Spinal cord (tissue), 10 donors: ENCODE results near the gene SCP2. TPM values are rescaled to one million over a fixed set of nuclear protein-coding genes. Genes with fewer than 3 reads are reported as not detected.
A peak's percentile ranks its signal among the peaks of the same experiment; 100 is the strongest.

Source experiments
- DNase-seq, 6 donors: peaks; one replicate each; pipeline versions ENCODE4 v3.0.0 to v3.0.0-alpha.2; 2013 to 2015; ENCODE audit warnings: low spot score in 6 of 6, low read depth in 4 of 6
- H3K27ac ChIP-seq: one replicate; pipeline ENCODE4 v1.5.1; 2013; ENCODE audit warnings: low read depth, low read length, control low read depth
- H3K27me3 ChIP-seq: one replicate; pipeline ENCODE4 v1.6.1; 2013; ENCODE audit warnings: low read length; ENCODE audit not compliant: control insufficient read depth, insufficient read depth
- H3K36me3 ChIP-seq: one replicate; pipeline ENCODE4 v1.6.1; 2013; ENCODE audit warnings: low read length; ENCODE audit not compliant: control insufficient read depth, insufficient read depth
- H3K4me1 ChIP-seq: one replicate; pipeline ENCODE4 v1.6.1; 2013; ENCODE audit warnings: low read length; ENCODE audit not compliant: control insufficient read depth, insufficient read depth
- H3K4me3 ChIP-seq: one replicate; pipeline ENCODE4 v1.5.1; 2013; ENCODE audit warnings: low read depth, low read length, control low read depth
- H3K9me3 ChIP-seq: one replicate; pipeline ENCODE4 v1.6.1; 2013; ENCODE audit warnings: low read length; ENCODE audit not compliant: control insufficient read depth, insufficient read depth
- WGBS: methylation state at CpG from one replicate; pipeline ENCODE4 v1.1.5; 2013; ENCODE audit warnings: missing lambda C conversion rate; ENCODE audit not compliant: insufficient coverage; 5-methylcytosine and 5-hydroxymethylcytosine counted together
- polyA plus RNA-seq, 2 donors: library from polyadenylated mRNA; unstranded; fragments of 120-200 nt; gene quantifications; one replicate each; pipeline ENCODE4 v1.2.1, GENCODE V29; 2013; ENCODE audit not compliant: insufficient read length in 2 of 2
- total RNA-seq, 2 donors: library from RNA; depleted of rRNA in 1 of 2; stranded (reverse); fragments of 120-200 nt in 1 of 2; fragments of >200 nt in 1 of 2; gene quantifications; one replicate each; pipeline versions ENCODE4 v1.2.3 to v1.2.4, GENCODE V29; 2013 to 2014
- donor health status: healthy.

Gene SCP2
- total and polyA plus RNA-seq, 4 donors = 119 to 155 (median 143) TPM

- no peaks in the 10 kb centered on the region for H3K9me3 ChIP-seq
- DNase-seq = no peak
- H3K4me1 ChIP-seq = no peaks in the 10 kb centered on the region
- no CpG with 5 or more reads among the region's 5 CpGs for WGBS
- no peaks in the 10 kb centered on the region for H3K27me3 ChIP-seq
- H3K36me3 ChIP-seq = no peaks in the 10 kb centered on the region
- H3K4me3 ChIP-seq = no peak overlapping the region
- no peak overlapping the region for H3K27ac ChIP-seq
These were observed 93.5 kb downstream of the SCP2 start for GRCh38 chr1:53020588-53020987.

- H3K27ac ChIP-seq = no peak overlapping the region
- peaks cover 5% of the 10 kb centered on the region for H3K36me3 ChIP-seq
- no peaks in the 10 kb centered on the region for H3K4me1 ChIP-seq
- DNase-seq = no peak
- no peak overlapping the region for H3K4me3 ChIP-seq
- no peaks in the 10 kb centered on the region for H3K9me3 ChIP-seq
- WGBS = no CpG with 5 or more reads among the region's 1 CpG
- H3K27me3 ChIP-seq = no peaks in the 10 kb centered on the region
These were observed 95.1 kb downstream of the SCP2 start for GRCh38 chr1:53022179-53022578.

- WGBS = 71% methylated on average over 2 of the region's 3 CpGs
- Histone ChIP-seq H3K27me3 (no peaks in the 10 kb centered on the region), H3K36me3 (peaks cover 5% of the 10 kb centered on the region), H3K9me3 (no peaks in the 10 kb centered on the region), H3K27ac (no peak overlapping the region), H3K4me3 (no peak overlapping the region), H3K4me1 (no peaks in the 10 kb centered on the region)
- no peak for DNase-seq
These were observed 96.5 kb downstream of the SCP2 start for GRCh38 chr1:53023546-53023945.

GRCh38 chr1:53024117-53024516 is 97.0 kb downstream of the SCP2 start:
- no peak overlapping the region for H3K27ac ChIP-seq
- no peaks in the 10 kb centered on the region for H3K9me3 ChIP-seq
- H3K4me1 ChIP-seq = no peaks in the 10 kb centered on the region
- no peak for DNase-seq
- no peaks in the 10 kb centered on the region for H3K27me3 ChIP-seq
- peaks cover 5% of the 10 kb centered on the region for H3K36me3 ChIP-seq
- no peak overlapping the region for H3K4me3 ChIP-seq

- no peaks in the 10 kb centered on the region for H3K4me1 ChIP-seq
- H3K9me3 ChIP-seq = no peaks in the 10 kb centered on the region
- H3K4me3 ChIP-seq = no peak overlapping the region
- H3K36me3 ChIP-seq = peaks cover 10% of the 10 kb centered on the region
- 41% methylated on average over 2 of the region's 2 CpGs for WGBS
- peak in 1 of 6 donors; percentile 10 for DNase-seq
- H3K27me3 ChIP-seq = no peaks in the 10 kb centered on the region
- peak overlapping the region; percentile 1 for H3K27ac ChIP-seq
These were observed 98.1 kb downstream of the SCP2 start for GRCh38 chr1:53025034-53025768.

GRCh38 chr1:53025769-53026112 is 98.7 kb downstream of the SCP2 start:
- Histone ChIP-seq H3K27ac (no peak overlapping the region), H3K4me3 (no peak overlapping the region), H3K27me3 (no peaks in the 10 kb centered on the region), H3K4me1 (no peaks in the 10 kb centered on the region), H3K9me3 (no peaks in the 10 kb centered on the region), H3K36me3 (peaks cover 10% of the 10 kb centered on the region)
- DNase-seq = no peak
- 75% methylated on average over 2 of the region's 2 CpGs for WGBS

- Histone ChIP-seq H3K4me1 (no peaks in the 10 kb centered on the region), H3K4me3 (no peak overlapping the region), H3K27ac (no peak overlapping the region), H3K36me3 (peaks cover 10% of the 10 kb centered on the region), H3K9me3 (no peaks in the 10 kb centered on the region), H3K27me3 (no peaks in the 10 kb centered on the region)
- no peak for DNase-seq
- WGBS = 61% methylated on average over 2 of the region's 2 CpGs
These were observed 99.2 kb downstream of the SCP2 start for GRCh38 chr1:53026254-53026653.

- Histone ChIP-seq H3K4me3 (no peak overlapping the region), H3K36me3 (peaks cover 10% of the 10 kb centered on the region), H3K27me3 (no peaks in the 10 kb centered on the region), H3K27ac (no peak overlapping the region), H3K9me3 (no peaks in the 10 kb centered on the region), H3K4me1 (no peaks in the 10 kb centered on the region)
- DNase-seq = no peak
- WGBS = no CpG with 5 or more reads among the region's 1 CpG
These were observed 104.7 kb downstream of the SCP2 start for GRCh38 chr1:53031732-53032131.

GRCh38 chr1:53037159-53037558 is 110.1 kb downstream of the SCP2 start:
- DNase-seq = no peak
- Histone ChIP-seq H3K27me3 (no peaks in the 10 kb centered on the region), H3K9me3 (no peaks in the 10 kb centered on the region)

GRCh38 chr1:53038566-53038965 is 111.5 kb downstream of the SCP2 start:
- Histone ChIP-seq H3K27me3 (no peaks in the 10 kb centered on the region), H3K36me3 (peaks cover 13% of the 10 kb centered on the region), H3K4me3 (no peak overlapping the region), H3K27ac (no peak overlapping the region), H3K4me1 (no peaks in the 10 kb centered on the region), H3K9me3 (no peaks in the 10 kb centered on the region)
- no peak for DNase-seq
- 100% methylated on average over 1 of the region's 3 CpGs for WGBS

More at GRCh38 chr1:53037159-53037558, 110.1 kb downstream of the SCP2 start:
- H3K27ac ChIP-seq = no peak overlapping the region
- H3K36me3 ChIP-seq = peaks cover 13% of the 10 kb centered on the region
- H3K4me1 ChIP-seq = no peaks in the 10 kb centered on the region
- no CpG with 5 or more reads among the region's 4 CpGs for WGBS
- H3K4me3 ChIP-seq = no peak overlapping the region
